HepG2 (cell line): ENCODE data around the gene JOSD1. TPM values are rescaled to one million over a fixed set of nuclear protein-coding genes. Genes with fewer than 3 reads are reported as not detected.

ENCODE experiments used
- CEBPB ChIP-seq: IDR thresholded peaks from 2 replicates; pipeline ENCODE4 v1.6.1; 2011; ENCODE audit warnings: low read depth, low read length, improper control_type of control experiment, borderline replicate concordance
- GABPB1 ChIP-seq: IDR thresholded peaks from 2 replicates; pipeline ENCODE4 v1.6.1; 2016; ENCODE audit warnings: mild to moderate bottlenecking, missing genetic modification reagents, moderate library complexity, missing compliant biosample characterization
- HMGXB3 ChIP-seq: sonication (generic); formaldehyde crosslinking; IDR thresholded peaks from 2 replicates; pipeline ENCODE4 v1.4.0; 2020; ENCODE audit warnings: missing genetic modification reagents, borderline replicate concordance
- IRF2 ChIP-seq: IDR thresholded peaks from 2 replicates; pipeline ENCODE4 v1.6.1; 2018; ENCODE audit warnings: missing genetic modification reagents, missing compliant biosample characterization
- MIER3 ChIP-seq: IDR thresholded peaks from 2 replicates; pipeline ENCODE4 v1.6.1; 2016; ENCODE audit warnings: missing compliant biosample characterization, borderline replicate concordance
- MLXIP ChIP-seq: sonication (generic); formaldehyde crosslinking; IDR thresholded peaks from 2 replicates; pipeline ENCODE4 v1.9.0; 2021; ENCODE audit warnings: missing genetic modification reagents, borderline replicate concordance
- SALL1 ChIP-seq: sonication (generic); formaldehyde crosslinking; IDR thresholded peaks from 2 replicates; pipeline ENCODE4 v1.8.0; 2022; ENCODE audit warnings: mild to moderate bottlenecking, missing genetic modification reagents
- SRF ChIP-seq: IDR thresholded peaks from 2 replicates; pipeline ENCODE4 v1.6.1; 2011; ENCODE audit warnings: mild to moderate bottlenecking, low read depth, low read length, moderate library complexity
- TEAD3 ChIP-seq: optimal IDR thresholded peaks from 2 replicates; pipeline ENCODE3; 2016; ENCODE audit warnings: borderline replicate concordance
- TFDP1 ChIP-seq: IDR thresholded peaks from 2 replicates; pipeline ENCODE4 v1.6.1; 2016; ENCODE audit warnings: missing compliant biosample characterization, missing genetic modification reagents, borderline replicate concordance
- THAP7 ChIP-seq: sonication (generic); formaldehyde crosslinking; IDR thresholded peaks from 2 replicates; pipeline ENCODE4 v1.8.1; 2023; ENCODE audit warnings: mild to moderate bottlenecking, missing genetic modification reagents
- ZBTB14 ChIP-seq: sonication (generic); formaldehyde crosslinking; IDR thresholded peaks from 2 replicates; pipeline ENCODE4 v1.4.0; 2020; ENCODE audit warnings: missing genetic modification reagents
- ZNF3 ChIP-seq: IDR thresholded peaks from 2 replicates; pipeline ENCODE4 v1.7.0; 2017; ENCODE audit warnings: inconsistent platforms
- ZNF510 ChIP-seq: sonication (generic); formaldehyde crosslinking; IDR thresholded peaks from 2 replicates; pipeline ENCODE4 v1.4.0; 2020; ENCODE audit warnings: low read depth, mild to moderate bottlenecking, missing genetic modification reagents
- ZNF691 ChIP-seq: sonication (generic); formaldehyde crosslinking; IDR thresholded peaks from 2 replicates; pipeline ENCODE4 v1.4.0; 2020; ENCODE audit warnings: missing genetic modification reagents, low read depth, mild to moderate bottlenecking, borderline replicate concordance
- ZNF850 ChIP-seq: sonication (generic); formaldehyde crosslinking; conservative IDR thresholded peaks from 2 replicates; pipeline ENCODE4 v1.9.0; 2021; ENCODE audit warnings: mild to moderate bottlenecking, missing genetic modification reagents
- polyA plus RNA-seq, 8 experiments: library from polyadenylated mRNA; depleted of rRNA in 3 of 8; stranded (reverse) in 7 of 8; unstranded in 1 of 8; fragments of >200 nt; fragmentation: Illumina TruSeq in 4 of 8; extraction: Trizol in 4 of 8; gene quantifications; 2 replicates each; pipeline versions ENCODE4 v1.2.1 to v1.2.3, GENCODE V29; 2011 to 2016; ENCODE audit warnings: low read depth in 4 of 8, missing spikeins in 1 of 8, mixed read lengths in 1 of 8; ENCODE audit not compliant: insufficient read depth in 1 of 8
- total RNA-seq, 5 experiments: library from RNA; depleted of rRNA; stranded (reverse); fragments of >200 nt; fragmentation: Illumina TruSeq; extraction: Trizol; gene quantifications; 2 replicates each; pipeline ENCODE4 v1.2.3, GENCODE V29; 2016; ENCODE audit warnings: low read depth in 1 of 5

The JOSD1 gene
- total and polyA plus RNA-seq, 2 of the 13 experiments (the other 11 are each of a cell fraction or from before 2014, with no cell fraction given), result 31.7 to 38.4 TPM

GRCh38 chr22:38705235-38706100 is 4.7 kb upstream of the JOSD1 start, which contains the start of gene GTPBP1 (continued):
- peak; percentile 55; the same call in 1 of the 2 replicates for TF ChIP-seq HMGXB3 (CRISPR knock-in tag)
- peak; percentile 85 for TF ChIP-seq TFDP1
- peak; percentile 39; the same call in 1 of the 2 replicates for TF ChIP-seq CEBPB
- TF ChIP-seq SRF, result peak; percentile 64; the same call in 1 of the 2 replicates
- TF ChIP-seq SALL1 (CRISPR knock-in tag), result peak; percentile 51; the same call in 1 of the 2 replicates
- TF ChIP-seq THAP7 (CRISPR knock-in tag), result no peak
- peak; percentile 38; the same call in 1 of the 2 replicates for TF ChIP-seq GABPB1 (CRISPR knock-in tag)
- no peak for TF ChIP-seq ZNF510 (CRISPR knock-in tag)
- TF ChIP-seq ZNF691 (CRISPR knock-in tag), result peak; percentile 64; the same call in 1 of the 2 replicates
- TF ChIP-seq ZNF850, result no peak
- TF ChIP-seq MLXIP (CRISPR knock-in tag), result no peak
- no peak for TF ChIP-seq ZBTB14 (CRISPR knock-in tag)
- TF ChIP-seq ZNF3 (CRISPR knock-in tag), result peak; percentile 94
- peak; percentile 65 for TF ChIP-seq TEAD3 (CRISPR knock-in tag)
- peak; percentile 46; the same call in 1 of the 2 replicates for TF ChIP-seq IRF2 (CRISPR knock-in tag)
- peak; percentile 54; the same call in 1 of the 2 replicates for TF ChIP-seq MIER3 (CRISPR knock-in tag)
